T1000 (cell line): ENCODE measurements around the gene ARPC1A.
"Not testable (repeated sequence)": the region's sequence is repeated elsewhere in the genome, so short reads cannot be mapped to it uniquely, and the experiment has no call there.

Source experiments
- DNase-seq: peaks from one replicate; lab custom pipeline; 2025; ENCODE audit warnings: mixed read lengths; lab: John Stamatoyannopoulos, UW

The ARPC1A gene

DNA sequence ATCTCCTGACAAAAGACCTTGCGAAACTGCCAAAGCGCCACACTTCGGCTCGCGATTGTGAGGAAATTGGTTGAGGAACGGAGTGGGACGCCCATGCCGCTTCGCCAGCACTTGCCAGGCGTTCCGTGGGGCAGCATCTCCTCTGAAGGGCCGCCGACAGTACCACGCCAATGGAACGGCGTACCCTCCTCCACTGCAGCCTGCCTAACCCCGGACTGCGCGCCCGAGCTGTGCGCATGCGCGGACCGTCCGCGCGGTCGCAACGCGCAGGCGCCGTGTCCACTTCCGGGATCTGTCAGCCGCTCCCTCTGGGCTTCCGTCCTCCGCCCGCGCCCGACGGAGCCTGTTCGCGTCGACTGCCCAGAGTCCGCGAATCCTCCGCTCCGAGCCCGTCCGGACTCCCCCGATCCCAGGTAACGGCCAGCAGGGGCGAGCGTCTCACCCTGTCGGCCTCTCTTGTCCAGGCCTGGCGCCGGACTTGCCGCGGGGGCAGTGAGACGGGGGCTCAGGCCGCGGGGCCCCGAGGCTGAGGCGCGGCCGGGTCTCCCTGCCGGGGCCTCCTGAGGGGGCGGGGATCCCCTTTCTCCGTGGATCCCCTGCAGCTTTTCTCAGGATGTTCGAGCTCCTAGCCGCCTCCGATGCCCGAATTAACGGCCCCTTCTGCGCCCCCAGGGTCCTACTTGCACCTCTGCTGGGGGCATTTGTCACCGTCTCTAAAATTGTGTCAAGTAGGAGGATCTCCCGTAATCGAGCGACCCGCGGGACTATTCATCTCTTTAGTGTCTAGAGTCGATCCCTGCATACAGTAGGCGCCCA lies at the start of gene ARPC1A:
TSS of gene ARPC1A (plus strand) at position 307 of the 816 bp plus-strand sequence. CDS start 7,456 bp downstream, outside the sequence.
- DNase-seq: peak; percentile 80

DNA sequence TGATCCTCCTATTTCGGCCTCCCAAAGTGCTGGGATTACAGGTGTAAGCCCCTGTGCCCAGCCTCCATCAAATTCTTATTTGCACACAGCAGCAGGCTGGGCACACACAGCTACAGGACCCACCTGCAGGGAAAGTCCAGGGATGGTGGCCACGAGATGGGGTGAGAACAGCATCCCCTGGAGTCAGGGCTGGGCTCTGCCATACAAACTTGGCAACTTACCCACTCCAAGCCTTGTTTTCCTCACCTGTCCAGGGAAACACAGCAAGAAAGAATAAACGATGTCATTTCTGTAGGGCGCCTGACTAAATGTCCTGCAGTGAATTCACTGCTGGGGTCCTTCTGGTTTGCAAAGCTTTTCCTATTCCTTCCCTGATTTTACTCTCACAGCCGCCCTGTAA lies 47.5 kb upstream of the ARPC1A start:
- DNase-seq: no peak

GRCh38 chr7:99284165-99284564 lies 41.5 kb upstream of the ARPC1A start:
- DNase-seq: not testable (repeated sequence)

DNA sequence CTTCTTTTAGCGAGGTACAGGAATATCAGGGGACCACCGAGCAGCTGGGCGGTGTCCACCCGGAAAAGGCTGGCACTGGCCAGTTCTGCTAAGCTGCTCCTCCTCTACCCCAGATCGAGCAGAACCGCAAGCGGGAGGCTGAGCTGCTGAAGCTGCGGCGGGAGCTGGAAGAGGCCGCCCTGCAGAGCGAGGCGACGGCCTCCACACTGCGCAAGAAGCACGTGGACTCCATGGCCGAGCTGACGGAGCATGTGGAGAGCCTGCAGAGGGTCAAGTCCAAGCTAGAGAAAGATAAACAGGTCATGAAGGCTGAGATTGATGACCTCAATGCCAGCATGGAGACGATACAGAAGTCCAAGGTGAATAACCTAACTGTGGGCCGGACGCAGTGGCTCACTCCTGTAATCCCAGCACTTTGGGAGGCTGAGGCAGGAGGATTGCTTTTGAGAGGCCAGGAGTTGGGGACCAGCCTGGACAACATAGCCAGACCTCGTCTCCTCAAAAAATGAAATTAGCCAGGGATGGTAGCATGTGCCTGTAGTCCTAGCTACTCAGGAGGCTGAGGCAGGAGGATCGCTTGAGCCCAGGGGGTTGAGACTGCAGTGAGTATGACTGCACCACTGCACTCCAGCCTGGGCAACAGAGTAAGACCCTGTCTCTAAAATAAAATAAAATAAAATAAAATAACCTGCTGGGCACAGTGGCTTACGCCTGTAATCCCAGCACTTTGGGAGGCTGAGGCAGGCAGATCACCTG lies 37.7 kb upstream of the ARPC1A start:
- DNase-seq: no peak

DNA sequence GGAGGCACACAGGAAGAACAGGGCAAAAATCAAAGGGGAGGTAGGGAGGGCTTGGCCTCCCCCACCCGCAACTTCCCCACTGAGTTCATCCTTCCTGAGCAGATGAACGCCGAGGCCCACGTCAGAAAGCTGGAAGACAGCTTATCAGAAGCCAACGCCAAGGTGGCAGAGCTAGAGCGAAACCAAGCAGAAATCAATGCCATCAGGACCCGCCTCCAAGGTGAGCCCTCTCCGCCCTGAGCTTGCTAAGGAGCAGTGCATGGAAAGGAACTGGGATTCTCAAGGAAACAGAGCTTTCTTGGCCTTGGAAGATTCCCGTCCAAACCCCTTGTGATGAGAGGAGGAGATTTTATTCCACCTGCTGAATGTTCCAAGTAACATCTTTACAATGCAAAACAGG lies 36.5 kb upstream of the ARPC1A start:
- no peak for DNase-seq

GRCh38 chr7:99290148-99290547 lies 35.5 kb upstream of the ARPC1A start:
- not testable (repeated sequence) for DNase-seq

GRCh38 chr7:99290980-99291607 lies 34.6 kb upstream of the ARPC1A start:
- no peak for DNase-seq

DNA sequence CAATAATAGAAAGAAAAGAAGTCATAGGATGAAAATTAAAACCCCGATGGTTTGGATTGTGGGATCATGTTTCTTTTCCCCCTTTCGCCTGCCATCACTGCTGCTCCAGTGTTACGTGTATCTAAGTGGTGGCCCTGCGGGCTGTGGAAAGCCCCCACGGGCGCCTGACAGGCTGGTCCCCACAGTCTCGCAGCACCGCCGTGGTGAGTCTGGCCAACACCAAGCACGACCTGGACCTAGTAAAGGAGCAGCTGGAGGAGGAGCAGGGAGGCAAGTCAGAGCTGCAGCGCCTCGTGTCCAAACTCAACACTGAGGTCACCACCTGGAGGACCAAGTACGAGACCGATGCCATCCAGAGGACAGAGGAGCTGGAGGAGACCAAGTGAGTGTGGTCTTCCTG lies 33.6 kb upstream of the ARPC1A start:
- DNase-seq: no peak

- no peak for DNase-seq
Observed at GRCh38 chr7:99293167-99293566, 32.5 kb upstream of the ARPC1A start.

DNA sequence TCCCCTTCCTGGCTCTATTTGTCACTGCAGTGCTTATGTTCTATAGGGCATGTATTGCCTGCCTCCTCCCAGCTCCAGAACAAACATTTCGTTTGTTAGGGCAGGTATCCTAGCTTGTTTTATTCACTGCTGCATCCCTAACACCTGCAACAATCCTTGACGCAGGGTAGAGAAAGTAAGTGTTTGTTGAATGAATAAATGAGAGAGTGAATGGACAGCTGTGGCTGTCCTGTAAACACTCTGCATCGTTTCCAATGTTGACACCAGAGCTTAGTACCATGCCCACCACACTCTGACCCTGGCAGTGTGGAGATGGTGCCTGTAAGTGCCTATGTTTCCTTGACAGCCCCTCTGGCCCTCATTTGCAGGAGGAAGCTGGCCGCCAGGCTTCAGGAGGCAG lies 32.0 kb upstream of the ARPC1A start:
- no peak for DNase-seq

- no peak for DNase-seq
Observed at GRCh38 chr7:99296471-99296870, 29.2 kb upstream of the ARPC1A start.

DNA sequence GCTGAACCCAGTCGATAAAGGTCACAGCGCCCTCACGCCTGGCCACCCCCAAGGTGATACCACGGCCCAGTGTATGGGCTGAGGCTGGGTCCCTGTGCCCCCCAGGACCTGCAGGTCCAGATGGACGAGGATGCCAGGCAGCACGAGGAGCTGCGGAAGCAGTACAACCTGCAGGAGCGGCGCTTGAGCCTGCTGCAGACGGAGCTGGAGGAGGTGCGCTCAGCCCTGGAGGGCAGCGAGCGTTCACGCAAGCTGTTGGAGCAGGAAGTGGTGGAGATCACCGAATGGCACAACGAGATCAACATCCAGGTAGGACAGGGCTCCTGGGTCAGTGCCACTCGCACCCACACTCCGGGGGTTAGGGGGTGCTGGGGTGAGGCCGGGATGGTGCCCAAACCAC lies 24.2 kb upstream of the ARPC1A start:
- DNase-seq: no peak

GRCh38 chr7:99305473-99306260 lies 20.0 kb upstream of the ARPC1A start:
- no peak for DNase-seq

GRCh38 chr7:99308461-99309074 lies 17.1 kb upstream of the ARPC1A start:
- no peak for DNase-seq

GRCh38 chr7:99309111-99309510 lies 16.6 kb upstream of the ARPC1A start:
- no peak for DNase-seq

GRCh38 chr7:99310004-99310403 lies 15.7 kb upstream of the ARPC1A start:
- no peak for DNase-seq

DNA sequence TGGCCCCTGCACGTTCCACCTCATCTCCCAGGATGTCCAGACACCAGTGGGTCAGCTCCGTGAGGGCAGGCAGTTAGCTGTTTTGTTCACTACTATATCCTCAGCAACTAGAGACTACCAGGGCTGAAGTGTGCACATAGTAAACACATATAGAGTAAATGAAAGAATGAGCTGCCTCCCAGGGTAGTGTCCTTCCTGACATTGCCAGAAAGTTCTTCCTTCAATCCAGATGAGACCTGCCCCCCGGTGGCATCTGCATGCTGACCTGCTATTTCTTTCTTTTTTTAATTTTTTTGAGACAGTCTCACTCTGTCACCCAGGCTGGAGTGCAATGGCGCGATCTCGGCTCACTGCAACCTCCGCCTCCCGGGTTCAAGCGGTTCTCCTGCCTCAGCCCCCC lies 14.0 kb upstream of the ARPC1A start:
- DNase-seq: no peak

- DNase-seq: peak; percentile 30
Observed at GRCh38 chr7:99312316-99313203, 13.1 kb upstream of the ARPC1A start.

DNA sequence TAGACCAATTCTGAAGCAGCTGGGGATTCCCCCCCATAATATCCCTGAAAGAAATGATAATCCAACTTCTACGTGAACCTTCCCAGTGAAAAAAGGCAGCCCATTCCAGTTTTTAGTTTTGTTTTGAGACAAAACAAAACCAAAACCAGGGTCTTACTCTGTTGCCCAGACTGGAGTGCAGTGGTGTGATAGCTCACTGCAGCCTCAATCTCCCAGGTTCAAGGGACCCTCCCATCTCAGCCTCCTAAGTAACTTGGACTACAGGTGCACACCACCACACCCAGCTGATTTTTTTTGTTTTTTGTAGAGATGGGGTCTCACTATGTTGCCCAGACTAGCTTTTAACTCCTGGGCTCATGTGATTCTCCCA lies 12.5 kb upstream of the ARPC1A start:
- DNase-seq: no peak

GRCh38 chr7:99314504-99314903 lies 11.2 kb upstream of the ARPC1A start:
- DNase-seq: no peak

DNA sequence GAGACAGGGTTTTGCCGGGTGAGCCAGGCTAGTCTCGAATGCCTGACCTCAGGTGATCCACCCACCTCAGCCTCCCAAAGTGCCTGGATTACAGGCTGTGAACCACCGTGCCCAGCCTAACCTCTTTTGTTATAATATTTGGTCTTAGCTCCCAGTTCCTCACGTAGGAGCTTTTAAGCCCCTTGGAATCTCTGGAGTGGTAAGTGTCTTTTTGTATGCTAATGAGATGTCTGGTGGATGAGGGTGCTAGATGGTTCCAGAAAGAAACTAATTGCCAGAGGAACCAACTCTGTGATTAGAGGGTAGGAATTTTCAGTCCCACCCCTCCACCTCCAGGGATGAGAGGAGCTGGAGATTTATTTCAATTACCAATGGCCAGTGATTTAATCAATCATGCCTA lies 5.3 kb upstream of the ARPC1A start:
- no peak for DNase-seq
